ENCODE measurements around the gene TERT. TPM values are rescaled to one million over a fixed set of nuclear protein-coding genes. Genes with fewer than 3 reads are reported as not detected.

The TERT gene
- total RNA-seq, 1 donor from 2014 or later: not detected

DNA sequence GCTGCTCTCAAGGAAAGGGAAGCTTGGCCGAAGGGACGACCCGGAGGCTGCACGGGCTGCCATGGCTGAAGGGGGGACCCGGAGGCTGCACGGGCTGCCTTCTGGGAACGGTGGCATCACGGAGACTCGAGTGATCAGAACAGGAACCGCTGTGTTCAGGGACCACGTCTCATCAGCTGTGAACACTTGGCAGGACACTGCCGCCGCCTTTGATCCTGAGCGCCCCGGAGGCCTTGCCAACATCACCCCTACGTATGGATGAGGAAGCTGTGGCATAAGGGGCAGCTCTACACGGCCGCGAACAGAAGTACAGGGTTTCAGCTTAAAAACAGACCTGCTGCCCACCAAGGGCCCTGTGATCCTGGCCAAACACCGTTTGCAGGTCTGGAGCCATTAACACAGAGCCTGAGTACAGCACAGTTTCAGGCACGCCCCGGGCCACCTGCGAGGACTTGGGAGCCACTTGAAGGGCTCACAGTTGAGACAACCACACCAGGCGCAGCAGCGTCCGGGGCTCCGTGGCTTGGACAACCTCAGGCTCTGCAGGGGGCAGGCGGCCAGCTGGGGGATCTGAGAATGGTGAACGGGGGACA is 23.9 kb upstream of the TERT start:
- no peak for DNase-seq (ENCODE audit: low read depth in 2 of 2)

DNA sequence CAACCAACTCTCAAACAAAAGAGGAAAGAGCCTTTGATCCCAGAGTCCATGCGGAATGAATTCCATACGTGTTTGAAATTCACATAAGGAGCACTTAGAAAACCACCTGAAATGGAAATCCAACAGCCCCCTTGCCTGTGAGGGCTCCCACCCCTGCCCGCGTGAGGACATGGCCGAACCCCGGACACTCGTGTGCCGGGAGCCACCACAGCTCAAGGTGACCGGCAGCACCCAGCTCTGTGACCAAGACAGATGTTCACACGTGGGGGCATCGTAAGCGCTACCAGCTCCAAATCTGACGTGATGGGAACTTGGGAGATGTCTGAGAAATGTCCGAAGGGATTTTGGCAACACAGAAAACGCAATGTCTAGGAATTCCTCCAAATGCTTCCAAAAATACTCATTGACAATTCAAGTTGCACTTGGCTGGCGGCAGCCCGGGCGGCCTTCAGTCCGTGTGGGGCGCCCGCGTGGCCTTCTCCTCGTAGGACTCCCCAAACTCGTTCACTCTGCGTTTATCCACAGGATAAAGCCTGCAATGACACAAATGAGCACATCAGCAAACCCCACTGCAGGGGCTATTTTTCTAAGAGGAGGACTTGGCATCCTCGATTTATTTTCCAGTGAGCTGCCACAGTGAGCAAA is 23.2 kb upstream of the TERT start:
- DNase-seq (ENCODE audit: low read depth in 2 of 2): no peak

DNA sequence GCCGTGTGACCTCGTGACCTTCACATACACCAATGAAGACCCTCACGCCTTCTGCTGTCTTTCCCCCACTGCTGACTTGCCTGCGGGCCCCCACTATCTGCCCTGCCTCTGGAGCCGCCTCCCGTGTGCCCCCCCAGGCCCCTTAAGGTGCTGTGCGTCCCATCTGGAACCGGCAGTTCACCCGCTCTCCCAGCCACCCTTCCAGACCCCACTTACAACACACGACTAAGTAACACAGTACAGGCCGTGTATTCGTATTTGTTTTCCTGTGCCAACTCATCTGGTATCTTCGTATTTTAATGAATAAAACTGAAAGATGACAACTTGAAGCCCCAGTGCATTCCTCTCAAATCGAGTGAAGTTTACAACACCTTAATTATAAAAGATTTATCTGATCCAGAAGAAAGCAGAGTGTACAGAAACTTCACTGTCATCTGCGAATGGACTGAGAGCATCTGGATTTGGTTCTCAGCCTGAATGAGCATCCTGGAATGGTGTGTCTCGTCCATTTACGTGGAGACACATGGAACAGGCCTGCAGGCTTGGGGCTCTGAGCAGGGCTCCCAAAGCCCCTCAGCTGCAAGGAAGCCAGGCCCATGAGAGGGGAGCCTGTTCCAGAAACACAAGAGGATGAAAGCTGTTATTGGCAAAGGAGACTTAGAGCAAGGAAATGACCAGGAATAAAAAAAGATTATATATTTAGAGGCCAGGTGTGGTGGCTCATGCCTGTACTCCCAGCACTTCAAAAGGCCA is 21.9 kb upstream of the TERT start:
- DNase-seq (ENCODE audit: low read depth in 2 of 2): no peak

DNA sequence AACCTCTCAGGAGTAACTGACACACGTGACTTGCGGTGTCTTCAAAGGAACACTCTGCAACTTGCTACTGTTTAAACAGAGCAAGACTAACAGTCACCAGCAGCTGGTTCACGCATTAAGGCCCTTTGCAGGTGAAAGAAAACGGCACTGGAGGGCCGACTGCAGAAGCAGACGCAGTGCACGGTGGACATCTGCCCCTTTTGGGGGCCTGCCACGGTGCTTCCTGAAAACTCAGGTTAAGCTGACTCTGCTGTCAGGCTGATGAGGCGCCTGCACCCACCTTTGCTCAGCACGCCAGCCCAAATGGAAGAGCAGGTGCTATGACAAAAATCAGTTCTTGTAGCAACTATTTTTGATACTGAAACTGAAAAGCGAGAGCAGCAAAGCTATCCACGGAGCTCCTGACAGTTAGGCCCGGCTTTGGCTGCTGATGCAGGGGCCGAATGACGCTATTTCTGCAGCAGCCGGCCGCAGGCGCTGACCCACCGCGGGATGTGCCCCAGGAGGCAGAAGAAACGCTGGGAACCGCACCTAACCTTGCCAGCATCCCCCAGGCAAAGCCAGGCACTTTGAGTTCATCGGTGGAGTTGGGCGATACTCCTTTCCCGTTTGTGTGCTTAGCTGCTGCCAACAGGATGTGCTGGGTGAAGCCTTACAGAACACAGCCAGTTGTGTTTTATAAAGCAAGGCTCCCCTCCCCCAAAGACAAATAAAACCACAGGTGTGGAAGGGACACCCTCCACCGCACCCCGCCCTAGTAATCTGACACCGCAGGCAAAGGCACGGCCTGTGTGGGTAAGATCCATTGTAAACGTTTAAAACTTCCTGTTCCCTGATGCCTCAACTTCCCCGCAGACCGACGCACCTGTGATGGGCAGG is 21.1 kb upstream of the TERT start:
- no peak for DNase-seq (ENCODE audit: low read depth in 2 of 2)

DNA sequence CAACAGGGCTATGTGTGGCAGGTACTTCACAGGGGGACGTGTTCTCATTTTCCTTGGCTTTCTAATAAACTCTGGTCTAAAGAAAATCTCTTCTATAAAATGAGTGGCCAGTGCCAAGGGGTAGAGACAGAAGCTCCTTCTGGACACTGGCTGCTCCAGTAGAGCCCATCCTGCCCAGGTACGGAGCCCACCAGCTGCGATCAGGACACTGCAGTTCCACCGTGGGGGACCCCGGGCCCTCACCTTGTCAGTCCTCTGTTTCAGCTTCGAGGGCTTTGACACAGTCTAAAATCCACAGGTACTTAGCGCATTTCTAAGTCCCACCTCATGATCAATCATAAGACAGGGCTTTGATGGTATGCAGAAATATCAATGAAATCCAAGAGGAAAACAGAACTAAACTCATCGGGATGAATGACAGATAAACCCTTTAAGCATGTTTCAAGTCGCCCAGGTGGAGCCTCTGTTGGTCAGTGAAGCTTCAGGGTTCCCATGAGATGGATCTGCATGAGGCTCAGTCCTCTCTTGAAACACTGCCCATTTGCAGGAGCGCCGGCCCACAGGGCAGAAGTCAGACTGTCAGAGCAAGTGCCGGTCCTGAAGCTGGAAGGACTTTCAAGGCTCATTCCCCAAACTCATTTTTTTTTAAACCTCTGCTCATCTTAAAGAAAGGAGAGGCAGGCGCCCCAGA is 20.3 kb upstream of the TERT start:
- DNase-seq (ENCODE audit: low read depth in 2 of 2): no peak

DNA sequence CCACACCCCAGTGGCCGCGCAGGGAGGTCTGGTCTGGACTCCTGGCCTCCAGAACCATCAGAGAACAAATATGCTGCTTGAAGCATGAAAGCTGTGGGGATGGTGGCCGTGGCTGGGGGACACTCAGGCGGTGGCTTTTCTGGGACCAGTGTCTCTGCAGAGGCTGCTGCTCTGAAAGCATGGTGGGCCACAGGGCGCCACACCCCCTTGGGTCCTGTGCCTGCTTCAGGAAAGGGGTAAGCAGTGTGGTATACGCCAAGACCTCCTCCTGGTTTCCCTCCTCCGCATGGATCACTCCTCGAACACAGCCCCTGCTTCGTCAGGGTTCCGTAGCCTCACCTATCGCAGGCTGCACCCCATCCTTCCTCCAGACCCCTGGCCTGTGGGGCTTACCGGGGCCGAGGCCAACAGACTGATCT is 19.7 kb upstream of the TERT start:
- no peak for DNase-seq (ENCODE audit: low read depth in 2 of 2)

DNA sequence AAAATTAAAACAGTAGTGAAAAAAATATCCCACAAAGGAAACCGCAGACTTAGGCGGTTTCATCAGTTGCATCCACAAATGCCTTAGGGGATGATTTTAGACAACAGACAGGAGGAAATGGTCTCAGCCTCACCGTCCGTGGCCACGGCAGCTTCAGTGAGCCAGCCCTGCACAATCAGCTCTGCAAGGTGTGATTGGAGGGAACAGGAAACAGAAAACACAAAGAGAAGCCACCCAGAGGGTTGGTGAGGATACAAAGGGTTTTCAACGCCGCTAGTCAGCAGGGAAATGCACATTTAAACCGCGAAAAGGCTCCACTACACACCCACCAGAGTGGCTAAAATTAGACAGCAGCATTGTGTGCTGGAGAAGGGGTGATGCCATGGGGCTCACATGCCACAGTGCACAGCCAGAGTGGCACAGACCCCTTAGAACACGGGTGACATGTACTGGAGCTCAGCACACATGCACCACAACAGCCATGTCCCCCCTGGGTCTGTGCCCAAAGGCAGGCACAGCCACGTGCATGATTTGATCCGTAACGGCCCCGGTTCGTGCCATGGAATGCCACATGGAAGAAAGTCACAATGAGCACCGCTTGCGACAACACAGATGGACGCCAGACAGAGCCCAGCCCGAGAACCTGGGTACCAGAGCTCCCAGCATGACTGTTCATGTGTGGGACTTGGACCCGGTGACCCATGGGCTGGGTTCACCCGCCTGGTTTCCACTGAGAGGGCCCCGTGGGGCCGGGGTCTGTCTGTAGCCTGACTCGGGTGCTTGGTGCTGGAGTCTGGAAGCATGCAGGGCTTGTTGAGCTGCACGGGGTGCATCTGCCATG is 18.3 kb upstream of the TERT start:
- no peak for DNase-seq (ENCODE audit: low read depth in 2 of 2)

DNA sequence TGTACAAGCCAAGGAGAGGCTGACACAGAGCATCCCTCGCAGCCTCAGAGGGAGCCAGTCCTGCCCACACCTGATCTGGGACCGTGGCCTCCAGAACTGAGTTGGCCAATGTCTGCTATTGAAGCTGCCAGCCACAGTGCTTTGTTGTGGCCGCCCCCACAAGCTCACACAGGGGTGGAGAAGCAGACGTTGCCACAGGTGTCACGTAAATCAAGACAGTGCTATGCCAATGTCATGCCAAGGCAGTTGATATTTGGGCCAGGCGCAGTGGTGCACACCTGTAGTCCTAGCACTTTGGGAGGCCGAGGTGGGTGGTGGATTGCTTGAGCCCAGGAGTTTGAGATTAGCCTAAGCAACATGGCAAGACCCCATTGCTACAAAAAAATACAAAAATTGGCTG is 17.3 kb upstream of the TERT start:
- no peak for DNase-seq (ENCODE audit: low read depth in 2 of 2)

DNA sequence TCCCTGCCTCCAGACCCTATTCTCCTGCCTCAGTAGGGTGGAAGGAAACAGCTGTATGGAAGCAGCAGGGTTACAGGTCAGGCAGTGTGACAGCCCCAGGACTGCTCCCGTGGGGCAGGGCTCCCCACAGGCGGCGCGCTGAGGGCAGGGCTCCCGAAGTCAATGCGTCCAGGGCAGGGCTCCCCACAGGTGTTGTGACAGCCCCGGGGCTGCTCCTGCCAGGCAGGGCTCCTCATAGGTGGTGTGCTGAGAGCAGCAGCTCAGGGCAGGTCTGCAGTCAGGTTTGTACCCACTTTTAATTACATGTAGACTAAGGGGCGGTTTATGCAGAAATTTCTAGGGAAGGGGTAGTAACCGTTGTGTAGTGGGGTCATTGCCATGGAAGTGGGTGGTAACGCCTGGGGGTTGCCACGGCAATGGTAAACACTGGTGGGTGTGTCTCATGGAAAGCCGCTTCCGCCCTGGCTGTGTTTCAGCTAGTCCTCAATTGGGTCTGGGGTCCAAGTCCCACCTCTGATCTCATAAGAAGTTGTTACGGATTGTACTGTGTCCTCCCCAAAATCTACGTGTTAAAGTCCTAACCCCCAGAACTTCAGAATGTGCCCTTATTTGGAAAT is 16.7 kb upstream of the TERT start:
- DNase-seq (ENCODE audit: low read depth in 2 of 2): no peak

DNA sequence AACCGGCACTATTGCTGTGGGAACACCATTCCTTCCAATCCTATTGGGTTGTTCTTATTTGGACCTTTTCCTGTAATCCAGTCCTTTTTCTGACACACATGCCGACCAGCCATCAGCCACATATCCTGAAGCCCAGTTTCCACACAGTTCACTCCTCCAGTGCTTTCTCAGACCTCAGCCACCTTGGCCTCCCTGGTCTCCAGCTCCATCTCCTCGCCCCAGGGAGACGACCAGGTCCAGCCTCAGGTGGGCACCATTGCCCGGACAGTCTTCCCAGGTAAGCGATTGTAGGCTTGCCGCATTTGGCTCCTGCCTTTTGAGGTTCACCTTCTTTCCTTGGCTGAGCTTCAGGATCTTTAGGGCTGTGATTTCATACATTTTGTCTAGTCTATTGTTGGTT is 15.2 kb upstream of the TERT start:
- DNase-seq (ENCODE audit: low read depth in 2 of 2): no peak

DNA sequence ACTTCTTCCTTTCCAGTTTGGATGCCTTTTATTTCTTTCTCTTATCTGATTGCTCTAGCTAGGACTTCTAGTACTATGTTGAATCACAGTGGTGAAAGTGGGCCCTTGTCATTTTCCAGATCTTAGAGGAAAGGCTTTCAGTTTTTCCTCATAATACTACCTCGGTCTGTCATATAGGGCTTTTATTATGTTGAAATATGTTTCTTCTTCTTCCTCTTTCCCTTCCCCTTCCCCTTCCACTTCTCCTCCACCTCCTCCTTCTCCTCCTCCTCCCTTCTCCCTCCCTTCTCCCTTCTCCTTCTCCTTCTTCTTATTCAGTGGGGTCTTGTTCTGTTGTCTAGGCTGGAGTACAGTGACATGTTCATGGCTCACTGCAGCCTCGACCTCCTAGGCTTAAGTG is 9.2 kb upstream of the TERT start:
- no peak for DNase-seq (ENCODE audit: low read depth in 2 of 2)

DNA sequence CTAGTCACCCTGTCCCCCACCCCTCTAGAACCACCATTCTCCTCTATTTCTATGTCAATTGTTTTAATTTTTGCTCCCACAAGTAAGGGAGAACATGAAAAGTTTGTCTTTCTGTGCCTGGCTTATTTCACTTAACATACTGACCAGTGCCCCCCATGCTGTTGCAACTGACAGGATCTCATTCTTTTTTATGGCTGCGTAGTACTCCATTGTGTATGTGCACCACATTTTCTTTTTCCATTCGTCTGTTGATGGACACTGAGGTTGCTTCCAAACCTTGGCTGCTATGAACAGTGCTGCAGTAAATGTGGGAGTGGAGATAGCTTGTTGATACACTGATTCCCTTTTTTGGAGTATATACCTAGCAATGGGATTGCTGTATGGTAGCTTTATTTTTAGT is 7.4 kb upstream of the TERT start:
- no peak for DNase-seq (ENCODE audit: low read depth in 2 of 2)

DNA sequence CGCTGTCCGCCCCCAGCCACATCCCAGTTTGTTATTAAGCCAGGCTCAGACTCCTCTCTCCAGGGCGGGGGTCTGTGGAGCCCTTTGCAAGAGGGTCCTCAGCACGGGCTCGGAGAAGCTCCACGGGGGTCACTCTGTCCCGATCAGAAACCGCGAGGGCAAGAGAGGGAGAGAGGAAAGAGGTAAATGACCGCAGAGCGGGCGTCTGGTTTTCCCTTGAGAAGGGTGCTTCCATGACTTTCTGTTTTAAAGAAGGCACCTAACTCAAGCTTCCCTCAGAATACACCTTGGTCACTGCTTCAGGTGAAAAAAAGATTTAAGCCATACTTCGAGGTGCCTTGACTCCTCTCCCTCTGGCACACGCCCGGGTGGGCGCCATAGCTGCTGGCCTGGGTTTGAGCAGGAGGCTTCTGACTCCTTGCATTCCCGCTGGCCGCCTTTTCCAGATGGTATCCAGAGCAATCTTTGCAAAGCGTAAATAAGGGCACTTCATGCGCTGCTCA is 5.8 kb upstream of the TERT start:
- DNase-seq (ENCODE audit: low read depth in 2 of 2): no peak

DNA sequence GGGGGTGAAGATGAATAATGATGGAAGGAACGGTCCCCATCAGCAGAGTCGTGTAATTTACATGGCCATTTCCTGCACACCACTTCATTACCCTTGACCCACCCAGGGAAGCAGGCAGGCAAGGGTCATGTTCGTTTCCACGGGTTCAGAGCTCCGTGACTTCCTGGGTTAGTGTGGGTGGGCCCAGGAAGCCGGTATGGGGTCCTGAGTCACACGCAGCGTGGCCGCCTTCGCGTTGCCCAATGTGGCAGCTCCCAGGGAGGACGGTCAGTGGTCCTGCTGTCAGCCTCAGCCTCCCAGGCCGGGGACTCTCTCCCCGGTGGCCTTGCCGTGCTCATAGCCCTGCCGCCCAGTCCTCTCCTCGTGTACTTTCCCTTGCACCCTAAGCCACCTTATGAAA is 5.1 kb upstream of the TERT start:
- no peak for DNase-seq (ENCODE audit: low read depth in 2 of 2)

DNA sequence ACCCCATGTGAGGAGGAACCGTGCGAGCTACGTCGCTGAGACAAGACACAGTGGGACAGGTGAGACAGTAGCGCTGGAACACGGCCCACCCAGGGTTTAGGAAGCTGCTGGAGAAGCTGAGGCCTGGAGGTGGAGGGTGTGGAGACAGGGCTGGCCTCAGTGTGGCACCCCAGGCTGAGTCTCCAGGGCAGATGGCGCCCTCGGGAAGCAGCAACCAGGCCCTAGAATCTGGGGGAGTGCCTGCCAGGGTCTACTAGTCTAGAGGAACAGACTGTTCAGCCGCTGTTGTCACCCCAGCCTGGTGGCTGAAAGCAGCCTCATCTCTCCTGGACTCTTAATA is 4.6 kb upstream of the TERT start:
- no peak for DNase-seq (ENCODE audit: low read depth in 2 of 2)

DNA sequence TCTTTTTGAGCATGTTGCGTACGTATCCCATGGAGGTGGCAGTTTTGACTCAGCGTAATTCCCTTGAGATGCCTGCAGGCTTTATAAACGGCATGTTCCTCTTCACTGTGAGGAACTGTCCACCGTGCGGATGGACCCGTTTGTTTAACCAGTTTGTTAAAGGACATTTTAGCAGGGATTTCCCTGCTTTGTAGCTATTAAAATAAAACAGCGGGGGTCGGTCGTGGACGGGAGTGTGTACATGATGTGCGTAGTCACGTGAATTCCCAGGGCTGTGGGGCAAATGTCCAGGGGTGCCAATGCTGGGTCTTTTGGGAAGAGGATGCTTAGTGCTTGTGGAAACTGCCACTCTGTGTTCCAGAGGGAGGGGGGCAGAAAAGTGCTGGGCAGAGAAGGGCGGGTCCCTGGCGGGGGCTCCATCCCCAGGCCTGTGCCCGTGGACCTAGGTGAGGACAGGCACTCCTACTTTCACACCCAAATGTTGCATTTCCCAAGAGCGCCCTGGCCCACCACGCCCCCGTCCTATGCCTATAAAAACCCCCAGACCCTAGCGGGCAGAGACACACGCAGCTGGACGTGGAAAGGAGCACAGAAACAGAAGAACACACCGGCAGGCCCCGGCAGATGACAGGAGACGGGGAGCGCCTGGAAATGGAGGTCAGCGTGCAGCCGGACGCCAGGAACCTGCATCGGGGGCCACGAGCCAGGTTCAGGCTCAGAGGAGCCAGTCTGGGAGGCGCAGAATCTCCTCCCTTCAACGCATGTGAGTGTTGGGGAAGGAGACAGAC is 4.0 kb upstream of the TERT start:
- DNase-seq (ENCODE audit: low read depth in 2 of 2): no peak

DNA sequence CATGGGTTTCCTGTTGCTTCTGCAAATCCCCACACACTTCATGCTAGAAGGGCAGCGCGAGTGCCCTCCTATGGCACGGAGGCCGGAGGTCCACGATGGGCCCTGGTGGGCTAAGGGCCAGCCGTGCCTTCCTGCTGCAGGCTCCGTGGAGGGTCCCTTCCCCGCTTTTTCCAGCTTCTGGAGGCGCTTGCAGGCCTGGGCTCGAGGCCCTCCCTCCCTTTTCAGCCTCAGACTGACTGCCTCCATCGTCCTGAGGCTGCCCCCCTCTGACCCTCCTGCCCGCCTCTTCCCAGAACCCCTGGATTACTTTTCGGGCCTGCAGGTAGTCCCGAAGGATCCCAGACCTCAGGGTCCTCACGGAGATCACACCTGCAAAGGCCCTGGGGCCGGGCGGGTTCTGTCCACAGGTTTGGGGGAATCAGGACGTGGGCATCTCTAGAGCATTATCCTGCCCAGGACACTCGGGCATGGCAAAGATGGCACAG is 3.2 kb upstream of the TERT start:
- DNase-seq (ENCODE audit: low read depth in 2 of 2): no peak

DNA sequence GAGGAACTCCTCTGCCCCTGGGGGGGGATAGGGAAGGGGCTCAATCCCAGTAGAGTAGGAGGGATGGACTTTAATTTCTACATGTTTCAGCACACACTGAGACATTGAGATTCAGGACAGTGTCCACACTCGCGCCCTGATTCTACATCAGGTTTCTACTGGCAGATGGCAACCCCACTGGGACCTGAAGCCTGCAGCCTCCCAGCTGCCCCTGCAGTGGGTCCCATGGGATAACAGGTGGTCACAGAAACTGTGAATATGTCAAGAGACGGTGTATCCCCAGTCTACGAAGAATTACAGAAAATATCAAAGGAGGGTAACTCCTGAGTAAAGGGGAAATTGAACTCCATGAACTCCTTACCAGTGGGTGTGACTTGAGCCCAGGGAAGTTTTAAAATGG is 2.4 kb upstream of the TERT start:
- DNase-seq (ENCODE audit: low read depth in 2 of 2): no peak

DNA sequence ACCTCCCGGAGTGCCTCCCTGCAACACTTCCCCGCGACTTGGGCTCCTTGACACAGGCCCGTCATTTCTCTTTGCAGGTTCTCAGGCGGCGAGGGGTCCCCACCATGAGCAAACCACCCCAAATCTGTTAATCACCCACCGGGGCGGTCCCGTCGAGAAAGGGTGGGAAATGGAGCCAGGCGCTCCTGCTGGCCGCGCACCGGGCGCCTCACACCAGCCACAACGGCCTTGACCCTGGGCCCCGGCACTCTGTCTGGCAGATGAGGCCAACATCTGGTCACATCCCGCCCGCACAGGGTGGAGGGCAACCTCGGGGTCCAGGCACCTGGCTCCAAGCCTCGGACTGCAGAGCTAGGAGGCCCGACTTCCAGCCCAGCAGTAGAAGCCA is 776 bp upstream of the TERT start:
- DNase-seq (ENCODE audit: low read depth in 2 of 2): no peak

Measured in dermis microvascular lymphatic vessel endothelial cell (primary cell).